GM12872 (cell line): ENCODE measurements around the gene ATXN10.

ENCODE experiments used
- CTCF ChIP-seq: IDR thresholded peaks from 3 replicates; pipeline ENCODE4 v1.5.1; 2011; ENCODE audit warnings: low read depth, mild to moderate bottlenecking, low read length, moderate library complexity; ENCODE audit not compliant: insufficient read depth

The ATXN10 gene

GRCh38 chr22:45647532-45648225, 24.0 kb upstream of the ATXN10 start:
- TF ChIP-seq CTCF: no peak

- no peak for TF ChIP-seq CTCF
Measured at GRCh38 chr22:45648301-45649117, 23.1 kb upstream of the ATXN10 start.

- no peak for TF ChIP-seq CTCF
Measured at GRCh38 chr22:45649809-45650208, 21.8 kb upstream of the ATXN10 start.

GRCh38 chr22:45650721-45651120, 20.9 kb upstream of the ATXN10 start:
- TF ChIP-seq CTCF: no peak

- no peak for TF ChIP-seq CTCF
Measured at GRCh38 chr22:45651931-45652528, 19.6 kb upstream of the ATXN10 start.

- TF ChIP-seq CTCF: no peak
Measured at GRCh38 chr22:45656577-45656976, 15.1 kb upstream of the ATXN10 start.

GRCh38 chr22:45657701-45658100, 13.9 kb upstream of the ATXN10 start:
- TF ChIP-seq CTCF: no peak
